Peyer's patch (tissue), 4 donors: Measurements from ENCODE around the gene PHF11.

Source experiments
- CTCF ChIP-seq, 6 experiments: fragments of 450-650 bp in 4 of 6; fragments of 200-600 bp in 2 of 6; sonication (generic) in 1 of 6; IDR thresholded peaks; one replicate each; pipeline ENCODE4 v1.5.1; 2017 to 2019; ENCODE audit warnings: antibody characterized with exemption in 6 of 6, mild to moderate bottlenecking in 3 of 6, moderate library complexity in 1 of 6
- POLR2A ChIP-seq, 2 donors: fragments of 450-650 bp; IDR thresholded peaks; one replicate each; pipeline ENCODE4 v1.5.1; 2017; ENCODE audit warnings: antibody characterized with exemption in 2 of 2, mild to moderate bottlenecking in 2 of 2, moderate library complexity in 2 of 2

GRCh38 chr13:49476529-49476928, 19.2 kb upstream of the PHF11 start:
- no peak for TF ChIP-seq POLR2A (IDR thresholded peaks at IDR 0.05)
- no peak for TF ChIP-seq CTCF (IDR thresholded peaks at IDR 0.05)
